GM21360 (cell line): ENCODE data around the gene ASCC1.

Source experiments
- ATAC-seq: cut with Tn5 transposase; IDR thresholded peaks from one replicate; pipeline ENCODE4 v1.9.1; 2021; ENCODE audit warnings: mild to moderate bottlenecking, moderate library complexity; ENCODE audit not compliant: unreplicated experiment

ASCC1 gene

DNA sequence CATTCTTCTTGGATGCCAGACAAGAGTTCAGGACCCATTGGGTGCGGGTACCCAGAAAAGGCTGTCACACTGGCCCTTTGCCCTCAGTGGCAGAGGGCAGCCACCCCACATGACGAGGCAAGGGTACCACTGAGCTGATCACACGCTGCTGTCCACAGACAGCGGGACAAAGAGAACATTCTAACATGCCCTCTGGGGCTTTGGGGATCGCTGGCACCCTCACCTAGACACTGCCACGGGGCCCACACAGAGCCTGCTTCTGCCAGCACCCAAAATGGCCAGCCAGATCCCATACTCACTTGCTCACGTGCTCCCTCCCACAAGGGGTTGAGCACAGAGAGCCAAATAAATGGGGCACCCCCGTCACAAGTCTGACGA, 111.0 kb downstream of the ASCC1 start:
- ATAC-seq: no peak

DNA sequence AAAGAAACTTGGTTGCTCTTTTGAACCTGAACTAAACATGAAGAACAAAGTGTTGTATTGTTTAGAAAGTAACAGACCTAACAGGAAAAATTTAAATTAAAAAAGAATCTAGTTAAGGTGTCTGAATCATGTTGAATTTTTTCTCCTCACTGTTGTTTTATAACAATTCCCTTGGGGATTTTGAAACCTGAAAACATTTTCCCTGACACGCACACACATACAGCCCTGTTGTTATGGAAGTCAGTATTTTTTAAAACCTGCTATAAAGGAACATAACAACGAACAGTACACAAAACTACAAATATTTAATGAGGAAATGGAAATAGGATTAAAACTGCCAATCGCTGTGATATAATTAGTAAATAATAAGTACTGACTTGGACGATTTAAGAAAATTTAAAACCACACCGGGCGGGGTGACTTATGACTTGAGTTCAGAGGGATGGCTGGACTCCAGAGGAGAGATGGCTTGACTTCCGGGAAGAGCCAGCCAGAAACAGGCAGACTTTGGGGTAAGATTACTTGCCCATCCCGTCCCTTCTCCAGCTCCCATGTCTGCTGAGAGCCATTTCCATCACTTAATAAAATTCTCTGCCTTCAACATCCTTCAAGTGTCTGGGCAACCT, 111.5 kb downstream of the ASCC1 start:
- no peak for ATAC-seq

DNA sequence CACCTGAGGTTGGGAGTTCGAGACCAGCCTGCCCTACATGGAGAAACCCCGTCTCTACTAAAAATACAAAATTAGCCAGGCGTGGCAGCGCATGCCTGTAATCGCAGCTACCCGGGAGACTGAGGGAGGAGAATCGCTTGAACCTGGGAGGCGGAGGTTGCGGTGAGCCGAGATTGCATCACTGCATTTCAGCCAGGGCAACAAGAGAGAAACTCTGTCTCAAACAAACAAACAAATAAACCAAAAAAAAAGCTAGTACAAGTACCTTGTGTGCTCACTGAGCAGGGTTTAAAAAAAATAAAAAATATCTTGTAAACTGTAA, 116.5 kb downstream of the ASCC1 start:
- no peak for ATAC-seq

DNA sequence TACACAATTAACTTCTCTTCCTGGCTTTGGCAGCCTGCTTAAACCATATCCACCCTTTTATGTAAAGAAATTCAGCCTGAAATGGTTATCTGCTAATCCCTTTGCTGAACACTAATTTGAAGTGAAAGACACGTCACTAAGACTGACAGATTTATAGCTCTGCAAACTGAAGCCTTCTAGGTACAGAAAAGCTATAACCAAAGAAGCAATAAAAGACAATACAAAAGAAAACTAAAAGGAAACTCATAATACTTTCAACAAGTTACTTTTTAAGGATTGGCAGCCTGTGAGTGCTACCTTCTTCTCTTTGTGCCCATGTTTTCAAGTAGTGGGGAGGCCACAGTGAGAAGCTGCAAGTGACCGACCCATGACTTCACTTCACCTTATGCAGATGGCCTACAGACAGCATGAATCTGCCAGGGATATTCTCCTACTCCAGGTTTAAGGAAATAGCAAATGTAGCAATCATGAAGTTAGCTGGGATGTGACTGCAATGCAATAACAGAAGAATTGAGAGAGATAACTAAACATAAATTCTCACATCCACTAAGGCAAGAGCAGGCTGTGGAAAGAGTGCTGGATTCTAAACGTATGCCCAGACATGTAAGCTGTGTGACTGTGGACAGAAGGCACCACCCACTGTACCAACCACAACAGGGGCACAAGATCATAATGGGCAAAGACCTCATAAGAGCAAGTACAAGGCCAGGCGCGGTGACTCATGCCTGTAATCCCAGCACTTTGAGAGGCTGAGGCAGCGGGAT, 117.1 kb downstream of the ASCC1 start:
- ATAC-seq: no peak

DNA sequence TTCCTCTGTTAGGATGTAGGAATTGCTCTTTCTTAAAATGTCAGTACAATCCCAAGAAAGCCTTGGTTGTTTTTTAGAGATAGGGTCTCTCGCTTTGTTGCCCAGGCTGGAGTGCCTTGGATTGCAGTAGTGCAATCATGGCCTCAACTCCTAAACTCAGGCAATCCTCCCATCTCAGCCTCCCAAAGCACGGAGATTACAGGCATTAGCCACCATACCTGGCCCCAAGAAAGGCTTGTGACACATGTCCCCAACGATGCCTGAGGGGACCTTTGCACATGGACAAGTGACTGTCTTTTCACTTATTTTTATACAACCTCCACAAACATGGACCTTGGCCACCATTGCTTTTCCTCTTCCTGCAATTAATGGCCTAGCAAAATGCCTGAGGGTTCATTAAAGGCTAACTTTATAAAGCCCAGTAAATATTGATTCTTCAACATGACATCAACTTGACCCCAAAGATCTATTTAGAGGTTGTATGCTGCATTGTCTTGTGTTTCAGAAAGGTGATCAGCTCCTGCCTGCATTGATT, 117.7 kb downstream of the ASCC1 start:
- no peak for ATAC-seq

DNA sequence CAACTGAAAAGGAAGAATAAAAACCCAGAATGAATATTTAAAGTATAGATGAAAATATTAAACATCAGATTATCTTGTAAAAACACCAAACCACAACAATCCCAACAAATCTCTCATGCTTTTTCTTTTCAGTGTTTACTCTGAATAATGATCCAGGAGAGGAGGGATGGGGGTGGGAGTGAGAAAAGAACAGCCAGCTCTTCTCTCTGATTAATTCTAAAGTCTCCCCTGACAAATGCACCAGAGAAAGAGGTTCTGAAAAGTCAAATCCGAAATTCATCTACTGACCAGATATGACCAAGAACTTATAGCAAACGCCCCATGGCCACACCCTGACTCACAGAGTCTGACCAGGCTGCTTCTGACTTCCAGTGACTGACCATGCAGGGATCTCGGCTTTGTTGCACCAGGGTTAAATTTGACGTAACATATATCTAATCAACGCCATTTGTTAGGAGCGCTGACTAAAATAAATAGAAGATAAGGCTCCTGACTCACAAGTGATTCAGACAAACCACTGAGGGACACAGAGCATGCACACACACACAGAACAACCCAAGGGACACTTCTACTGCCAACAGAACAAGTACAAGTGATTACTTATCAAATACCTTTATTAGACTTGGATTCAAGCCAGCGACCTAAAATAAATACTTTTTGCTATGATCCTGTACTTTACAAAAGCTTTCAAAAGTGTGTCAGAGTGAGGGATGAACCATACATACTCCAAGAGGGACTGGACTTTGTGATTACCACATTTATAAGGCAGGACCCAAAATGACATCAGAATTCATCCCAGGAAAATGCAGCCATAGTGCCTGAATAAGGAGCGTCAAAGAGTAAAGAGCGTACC, 118.4 kb downstream of the ASCC1 start:
- ATAC-seq: no peak

DNA sequence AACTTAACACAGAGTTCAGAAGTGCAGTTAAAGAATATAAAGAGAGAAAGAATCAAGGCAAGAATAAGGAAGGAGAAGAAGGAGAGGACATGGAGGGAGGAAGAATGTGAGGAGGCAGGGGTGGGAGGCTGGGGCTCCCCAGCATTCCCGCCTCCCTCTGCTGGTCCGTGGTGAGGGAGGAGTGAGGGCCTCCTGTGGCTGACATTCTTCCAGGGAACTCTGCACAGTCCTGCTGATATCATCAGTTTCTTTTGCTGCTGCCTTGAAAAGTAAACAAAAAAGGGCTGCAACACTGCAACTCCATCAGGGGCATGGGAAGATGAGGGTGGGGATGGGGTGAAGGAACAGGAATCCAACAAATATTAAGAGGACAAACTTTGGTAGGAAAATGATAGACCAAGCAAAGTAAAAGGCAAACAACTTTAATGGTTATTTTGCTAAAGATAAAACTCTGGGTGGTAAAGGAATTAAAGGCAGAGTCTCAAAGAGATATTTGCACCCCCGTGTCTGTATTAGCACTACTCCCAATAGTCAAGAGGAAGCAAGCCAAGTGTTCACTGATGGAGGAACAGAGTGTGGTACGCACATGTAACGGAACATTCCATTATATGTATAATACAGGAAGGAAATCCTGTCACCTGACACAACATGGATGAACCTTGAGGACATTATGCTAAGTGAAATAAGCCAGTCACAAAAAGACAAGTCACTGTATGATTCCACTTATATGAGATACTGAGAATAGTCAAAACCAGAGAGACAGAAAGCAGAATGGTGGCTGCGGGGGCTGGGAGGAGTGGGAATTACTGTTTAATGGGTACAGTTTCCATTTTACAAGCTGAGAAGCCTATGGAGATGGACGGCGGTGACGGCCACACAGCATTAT, 119.7 kb downstream of the ASCC1 start:
- ATAC-seq: no peak

DNA sequence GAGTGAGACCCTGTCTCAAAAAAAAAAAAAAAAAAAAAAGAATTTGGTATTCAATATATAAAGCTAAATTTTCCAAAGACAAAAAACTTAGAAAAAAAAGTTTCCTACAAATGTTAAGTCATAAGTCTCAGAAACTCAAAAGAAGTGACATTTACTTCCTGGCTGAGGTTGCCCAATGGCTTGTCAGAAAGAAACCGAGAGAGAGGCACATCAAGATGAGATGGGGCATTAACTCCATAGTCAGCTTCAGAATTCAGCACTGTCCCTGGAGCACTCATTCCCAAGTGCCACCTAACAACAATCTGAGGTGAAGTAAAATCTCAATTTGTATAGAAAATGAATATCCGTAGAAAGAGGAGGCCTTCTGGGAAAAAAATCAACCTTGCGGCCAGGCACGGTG, 120.9 kb downstream of the ASCC1 start:
- no peak for ATAC-seq

DNA sequence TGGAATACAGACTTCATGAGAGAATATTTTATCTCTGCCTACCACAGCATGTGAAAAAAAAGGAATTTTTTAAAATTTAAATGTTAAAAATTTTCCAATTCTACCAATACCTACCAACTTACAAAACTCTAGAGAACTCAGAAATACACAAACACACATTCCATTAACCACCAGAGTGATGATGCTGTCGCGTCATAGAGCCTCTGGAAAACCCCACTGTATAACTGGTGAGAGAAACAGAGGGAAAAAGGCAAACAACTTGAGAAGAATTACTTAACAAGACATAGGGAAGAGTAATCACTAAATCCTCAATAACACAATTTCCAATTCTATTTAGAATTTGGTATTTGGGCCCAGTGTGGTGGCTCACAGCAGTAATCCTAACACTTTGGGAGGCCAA, 121.5 kb downstream of the ASCC1 start:
- ATAC-seq: no peak

DNA sequence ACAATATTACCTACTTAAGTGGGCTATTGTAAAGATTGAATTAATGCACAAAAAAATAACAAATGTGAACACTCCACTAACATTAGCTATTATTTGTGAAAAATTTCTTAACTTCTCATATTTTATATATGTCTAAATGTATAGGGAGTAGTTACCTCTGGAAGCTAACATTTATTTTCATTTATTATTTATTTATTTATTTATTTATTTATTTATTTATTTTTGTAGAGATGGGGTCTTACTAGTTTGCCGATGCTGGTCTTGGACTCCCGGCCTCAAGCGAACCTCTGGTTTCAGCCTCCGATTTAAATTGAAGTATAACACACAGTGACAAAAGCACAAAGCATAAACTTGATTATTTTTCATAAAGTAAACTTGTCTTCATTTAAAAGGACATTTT, 122.6 kb downstream of the ASCC1 start:
- ATAC-seq: no peak

DNA sequence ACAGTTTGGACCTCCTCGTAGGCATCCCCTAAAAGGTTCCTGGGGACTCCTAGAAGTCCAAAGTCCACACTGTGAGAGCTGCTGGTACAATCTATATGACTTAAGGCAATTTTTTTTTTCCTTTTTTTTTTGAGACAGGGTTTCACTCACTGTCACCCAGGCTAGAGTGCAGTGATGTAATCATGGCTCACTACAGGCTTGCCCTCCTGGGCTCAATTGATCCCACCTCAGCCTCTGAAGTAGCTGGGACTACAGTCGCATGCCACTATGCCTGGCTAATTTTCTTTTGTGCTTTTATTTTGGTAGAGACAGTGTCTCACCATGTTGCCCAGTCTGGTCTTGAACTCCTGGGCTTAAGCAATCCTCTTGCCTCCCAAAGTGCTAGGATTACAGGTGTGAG, 123.1 kb downstream of the ASCC1 start:
- ATAC-seq: no peak

DNA sequence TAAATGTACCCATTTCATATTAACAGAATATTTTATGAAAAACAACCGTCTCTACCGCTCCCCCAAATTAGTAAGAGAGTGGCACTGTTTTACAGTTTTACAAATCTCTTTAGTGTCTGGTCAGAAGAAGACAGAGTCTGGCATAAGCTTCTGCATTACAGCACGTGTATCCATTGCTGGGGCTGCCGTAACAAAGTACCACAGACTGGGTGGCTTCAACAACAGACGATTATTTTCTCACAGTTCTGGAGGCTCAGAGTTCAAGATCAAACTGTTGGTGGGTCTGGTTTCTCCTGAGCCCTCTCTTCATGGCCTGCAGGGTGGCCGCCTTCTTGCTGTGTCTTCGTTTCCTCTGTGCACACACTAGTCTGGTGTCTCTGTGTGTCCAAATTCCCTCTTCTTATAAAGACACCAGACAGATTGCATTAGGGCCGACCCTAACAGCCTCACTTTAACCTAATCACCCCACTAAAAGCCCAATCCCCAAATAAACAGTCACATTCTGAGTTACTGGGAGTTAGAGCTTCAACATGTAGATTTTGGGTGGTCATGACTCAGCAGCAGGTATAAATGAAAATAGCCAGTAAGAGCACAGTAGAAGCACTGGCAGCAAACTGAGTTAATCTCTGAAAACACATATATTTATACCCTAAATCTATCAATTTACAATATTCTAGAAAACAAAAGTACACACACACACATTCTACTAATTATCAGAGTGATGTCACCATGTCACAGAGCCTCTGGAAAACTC, 123.7 kb downstream of the ASCC1 start:
- ATAC-seq: no peak

DNA sequence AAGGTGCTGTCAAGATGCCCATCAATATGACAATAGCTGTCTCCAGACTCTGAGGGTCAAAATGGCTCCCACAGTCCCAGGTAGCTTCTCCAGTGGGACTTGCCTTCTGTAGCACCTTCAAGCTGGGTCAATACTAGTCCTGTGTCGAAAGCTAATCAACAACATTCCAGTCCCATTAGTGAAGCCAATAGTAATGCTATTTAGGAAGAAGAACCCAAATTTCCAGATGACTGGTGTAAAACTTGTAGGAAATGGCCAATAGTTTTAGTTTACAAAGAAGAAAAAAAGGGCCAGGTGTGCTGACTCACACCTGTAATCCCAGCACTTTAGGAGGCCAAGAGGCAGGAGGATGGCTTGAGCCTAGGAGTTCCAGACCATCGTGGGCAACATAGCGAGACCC, 125.8 kb downstream of the ASCC1 start:
- no peak for ATAC-seq

DNA sequence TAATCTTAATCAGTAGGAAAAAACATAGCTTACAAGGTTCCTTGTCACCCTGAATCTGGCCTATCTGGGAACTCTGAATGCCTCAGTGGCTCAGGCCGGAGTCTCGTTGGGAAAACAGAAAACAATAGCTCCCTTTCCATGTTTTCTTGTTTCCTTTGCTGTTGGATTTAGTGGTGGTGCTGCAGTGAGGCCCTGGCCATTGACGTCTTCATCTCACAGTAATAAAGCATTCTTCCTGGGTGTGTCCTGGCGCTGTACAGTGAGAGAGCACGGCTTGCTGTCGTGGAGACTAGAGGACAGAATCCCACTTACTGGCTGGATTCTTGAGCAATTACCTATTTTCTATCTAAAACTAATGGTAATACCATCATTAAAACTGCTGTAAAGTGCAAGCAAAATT, 126.5 kb downstream of the ASCC1 start:
- ATAC-seq: no peak

DNA sequence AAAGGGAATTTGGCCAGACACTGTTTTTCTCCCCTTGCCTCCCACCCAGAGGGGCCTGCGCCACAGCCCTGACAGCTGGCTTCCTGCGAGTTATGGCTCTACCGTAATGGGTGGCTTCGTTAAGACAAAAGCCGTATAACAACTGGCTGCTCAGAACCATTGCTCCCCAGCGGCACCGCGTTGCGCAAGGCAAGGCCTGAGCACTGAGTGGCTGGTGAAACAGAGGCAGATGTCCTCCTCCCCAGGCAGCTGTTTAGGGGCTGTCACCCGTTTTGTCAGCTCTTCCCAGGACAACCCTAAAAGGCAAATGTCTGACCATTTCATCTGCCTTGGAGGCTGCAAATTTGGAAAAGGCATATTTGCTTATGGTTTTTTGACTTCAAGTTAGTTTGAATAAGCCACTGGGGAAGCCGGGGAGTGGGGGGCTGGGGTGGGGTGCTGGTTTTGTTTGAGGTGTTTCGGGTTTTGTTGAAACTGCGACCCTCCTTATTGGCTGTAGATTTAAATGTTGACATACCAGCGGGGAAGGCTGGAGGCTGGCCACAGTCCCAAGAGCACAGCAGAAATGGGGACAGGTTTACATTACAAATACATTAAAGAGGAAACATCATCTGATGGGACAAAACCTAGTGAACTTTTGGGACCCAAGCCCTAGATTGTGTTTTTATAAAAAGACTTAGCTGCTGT, 127.0 kb downstream of the ASCC1 start:
- no peak for ATAC-seq

DNA sequence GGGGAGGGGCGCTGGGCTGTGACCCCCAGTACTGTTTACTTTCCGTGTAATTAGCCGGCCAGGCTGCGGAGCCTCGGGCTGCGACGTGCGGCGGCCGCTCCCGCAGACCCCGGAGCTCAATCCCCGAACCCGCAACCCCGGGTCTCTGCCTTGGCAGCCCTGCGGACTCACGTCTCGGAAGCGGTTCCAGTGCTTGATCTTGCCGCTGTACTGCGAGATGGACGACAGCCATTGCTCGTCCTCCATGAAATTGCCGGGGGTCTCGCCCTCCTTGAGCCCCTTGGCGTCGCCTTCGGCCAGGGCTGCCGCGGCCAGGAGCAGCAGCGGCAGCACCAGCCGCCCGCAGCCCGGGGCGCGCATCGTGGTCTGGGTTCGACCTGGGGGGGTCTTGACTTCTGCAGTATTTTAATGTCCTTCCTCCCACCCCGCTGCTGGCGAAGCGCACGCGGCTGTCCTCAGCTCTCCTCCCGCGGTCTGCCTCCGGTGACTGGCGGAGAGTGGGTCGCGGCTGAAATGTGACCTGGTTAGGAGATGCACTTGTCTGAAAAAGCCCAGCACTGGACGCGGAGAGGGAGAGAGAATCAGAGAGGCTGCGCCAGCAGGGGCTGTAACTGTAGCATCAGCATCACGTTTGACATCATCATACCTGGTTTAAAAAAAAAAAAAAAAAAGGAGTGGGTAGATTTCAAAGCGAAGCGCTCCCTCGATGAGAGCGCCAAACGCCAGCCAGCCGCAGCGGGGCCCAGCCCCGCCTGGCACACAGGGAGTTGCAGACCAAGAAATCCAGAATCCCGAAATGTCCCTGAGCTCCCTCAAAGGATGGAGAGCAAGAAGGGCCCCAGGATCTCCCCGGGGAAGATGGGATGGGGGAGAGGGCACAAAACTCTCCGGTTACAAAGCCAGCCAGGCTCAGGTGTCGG, 127.8 kb downstream of the ASCC1 start, which contains the start of gene SPOCK2:
SPOCK2 (minus strand) TSS at position 583 of the 920 bp plus-strand sequence; CDS start at position 360, 223 bp downstream.
- ATAC-seq: no peak

DNA sequence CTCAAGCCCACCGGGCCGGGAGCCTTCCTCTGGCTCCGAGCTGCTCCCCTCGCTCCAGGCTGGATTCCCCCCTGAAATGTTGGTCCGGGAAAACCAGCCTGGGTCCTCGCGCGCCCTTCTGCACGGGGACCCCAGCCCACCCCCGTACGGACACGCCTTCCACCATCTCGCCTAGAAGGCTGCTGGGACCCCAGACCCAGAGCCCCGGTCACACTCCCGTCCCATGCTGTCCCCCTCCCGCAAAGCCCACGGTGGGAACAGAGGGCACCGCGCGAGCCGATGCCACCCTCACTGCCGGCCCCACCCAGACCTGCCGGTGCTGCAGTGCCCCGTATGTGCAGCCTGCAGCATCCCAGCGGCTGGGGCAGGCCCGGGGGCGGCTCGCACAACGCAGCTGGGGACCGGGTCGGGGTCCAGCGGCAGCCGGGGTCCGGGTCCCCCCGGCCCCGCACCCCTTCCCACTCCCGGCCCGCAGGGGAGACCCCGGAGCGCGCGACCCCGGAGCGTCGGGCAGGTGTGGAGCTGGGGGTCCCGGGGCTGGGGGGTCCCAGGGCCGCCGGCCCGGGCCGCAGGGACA, 128.6 kb downstream of the ASCC1 start:
- no peak for ATAC-seq
